ENCODE results near the gene RNF157. TPM values are rescaled to one million over a fixed set of nuclear protein-coding genes. Genes with fewer than 3 reads are reported as not detected.

RNF157 gene
- total and polyA plus RNA-seq, 9 of the 15 experiments (the other 6 are each of a cell fraction or from before 2014, with no cell fraction given): 8.1 to 31.7 (median 20.8) TPM

DNA sequence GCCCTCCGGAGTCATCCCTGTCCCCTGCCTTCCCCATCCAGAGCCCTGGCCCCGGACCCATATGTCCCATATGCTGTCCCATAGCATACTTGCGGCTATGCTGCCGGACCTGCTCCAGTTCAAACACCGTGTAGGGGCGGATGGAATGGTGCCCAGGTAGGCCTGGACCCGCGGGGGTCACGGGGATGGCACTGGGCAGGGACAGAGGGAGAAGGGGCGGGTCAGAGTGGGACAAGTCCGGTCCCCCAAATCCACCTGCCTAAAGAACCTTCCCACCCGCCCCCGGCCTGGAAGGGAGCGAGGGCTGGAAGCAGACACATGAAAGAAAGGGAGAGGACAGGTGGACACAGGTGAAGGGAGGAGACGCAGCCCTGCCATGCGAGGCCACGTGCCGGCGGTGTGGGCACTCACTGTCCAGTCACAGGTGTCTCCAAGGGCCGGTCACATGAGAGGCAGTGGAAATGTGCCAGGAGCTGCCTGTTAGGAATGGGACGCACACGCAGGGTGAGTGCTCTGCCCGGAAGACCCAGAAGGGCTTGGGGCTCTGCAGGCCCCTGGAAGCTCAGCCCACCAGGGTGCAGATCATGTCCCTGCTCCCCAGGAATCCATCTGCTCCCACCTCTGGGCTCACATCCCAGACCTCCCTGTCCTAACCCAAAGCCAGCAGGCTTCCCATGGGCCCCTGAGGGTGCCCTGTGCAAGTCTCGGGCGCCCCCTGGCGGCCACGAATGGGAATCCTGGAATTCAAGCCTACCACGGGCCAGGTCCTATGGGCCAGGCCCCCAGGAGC, 38.9 kb upstream of the RNF157 start (continued):
- TF ChIP-seq FOXA1 (IDR thresholded peaks at IDR 0.05; ENCODE audit: borderline replicate concordance): no peak
- no peak for TF ChIP-seq ZNF780A (CRISPR knock-in tag; IDR thresholded peaks at IDR 0.05)
- no peak for TF ChIP-seq PHB2 (IDR thresholded peaks at IDR 0.05; ENCODE audit: low read depth)
- no peak; the same call in 1 of the 2 replicates for TF ChIP-seq ZNF592 (IDR thresholded peaks at IDR 0.05)
- TF ChIP-seq TAF1 (IDR thresholded peaks at IDR 0.05; ENCODE audit: control insufficient read depth, extremely low read depth, insufficient read depth, low read length, severe bottlenecking): no peak
- TF ChIP-seq ZNF143 (CRISPR knock-in tag; IDR thresholded peaks at IDR 0.05): peak; percentile 37; the same call in 1 of the 2 replicates
- peak in 1 of 2 experiments; percentile 52; a peak in 1 of 4 replicates for TF ChIP-seq SRF (CRISPR knock-in tag; IDR thresholded peaks at IDR 0.05)
- TF ChIP-seq RBFOX2 (IDR thresholded peaks at IDR 0.05; ENCODE audit: low read depth, low read length): no peak
- TF ChIP-seq, protein P1, sequence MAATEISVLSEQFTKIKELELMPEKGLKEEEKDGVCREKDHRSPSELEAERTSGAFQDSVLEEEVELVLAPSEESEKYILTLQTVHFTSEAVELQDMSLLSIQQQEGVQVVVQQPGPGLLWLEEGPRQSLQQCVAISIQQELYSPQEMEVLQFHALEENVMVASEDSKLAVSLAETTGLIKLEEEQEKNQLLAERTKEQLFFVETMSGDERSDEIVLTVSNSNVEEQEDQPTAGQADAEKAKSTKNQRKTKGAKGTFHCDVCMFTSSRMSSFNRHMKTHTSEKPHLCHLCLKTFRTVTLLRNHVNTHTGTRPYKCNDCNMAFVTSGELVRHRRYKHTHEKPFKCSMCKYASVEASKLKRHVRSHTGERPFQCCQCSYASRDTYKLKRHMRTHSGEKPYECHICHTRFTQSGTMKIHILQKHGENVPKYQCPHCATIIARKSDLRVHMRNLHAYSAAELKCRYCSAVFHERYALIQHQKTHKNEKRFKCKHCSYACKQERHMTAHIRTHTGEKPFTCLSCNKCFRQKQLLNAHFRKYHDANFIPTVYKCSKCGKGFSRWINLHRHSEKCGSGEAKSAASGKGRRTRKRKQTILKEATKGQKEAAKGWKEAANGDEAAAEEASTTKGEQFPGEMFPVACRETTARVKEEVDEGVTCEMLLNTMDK (IDR thresholded peaks at IDR 0.05; ENCODE audit: borderline replicate concordance, insufficient read depth, low read depth, low read length, poor library complexity, severe bottlenecking): peak; percentile 48
- TF ChIP-seq KLF1 (tag; IDR thresholded peaks at IDR 0.05): no peak
- TF ChIP-seq, protein P2, sequence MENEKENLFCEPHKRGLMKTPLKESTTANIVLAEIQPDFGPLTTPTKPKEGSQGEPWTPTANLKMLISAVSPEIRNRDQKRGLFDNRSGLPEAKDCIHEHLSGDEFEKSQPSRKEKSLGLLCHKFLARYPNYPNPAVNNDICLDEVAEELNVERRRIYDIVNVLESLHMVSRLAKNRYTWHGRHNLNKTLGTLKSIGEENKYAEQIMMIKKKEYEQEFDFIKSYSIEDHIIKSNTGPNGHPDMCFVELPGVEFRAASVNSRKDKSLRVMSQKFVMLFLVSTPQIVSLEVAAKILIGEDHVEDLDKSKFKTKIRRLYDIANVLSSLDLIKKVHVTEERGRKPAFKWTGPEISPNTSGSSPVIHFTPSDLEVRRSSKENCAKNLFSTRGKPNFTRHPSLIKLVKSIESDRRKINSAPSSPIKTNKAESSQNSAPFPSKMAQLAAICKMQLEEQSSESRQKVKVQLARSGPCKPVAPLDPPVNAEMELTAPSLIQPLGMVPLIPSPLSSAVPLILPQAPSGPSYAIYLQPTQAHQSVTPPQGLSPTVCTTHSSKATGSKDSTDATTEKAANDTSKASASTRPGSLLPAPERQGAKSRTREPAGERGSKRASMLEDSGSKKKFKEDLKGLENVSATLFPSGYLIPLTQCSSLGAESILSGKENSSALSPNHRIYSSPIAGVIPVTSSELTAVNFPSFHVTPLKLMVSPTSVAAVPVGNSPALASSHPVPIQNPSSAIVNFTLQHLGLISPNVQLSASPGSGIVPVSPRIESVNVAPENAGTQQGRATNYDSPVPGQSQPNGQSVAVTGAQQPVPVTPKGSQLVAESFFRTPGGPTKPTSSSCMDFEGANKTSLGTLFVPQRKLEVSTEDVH (IDR thresholded peaks at IDR 0.05; ENCODE audit: low read depth, partially characterized antibody): no peak
- TF ChIP-seq ZNF551 (CRISPR knock-in tag; IDR thresholded peaks at IDR 0.05): no peak
- TF ChIP-seq JUND (IDR thresholded peaks at IDR 0.05; ENCODE audit: borderline replicate concordance, low read depth, low read length): peak; percentile 35; the same call in 1 of the 2 replicates
- TF ChIP-seq JUND (tag; IDR thresholded peaks at IDR 0.05; ENCODE audit: borderline replicate concordance, low read depth, low read length): no peak; the same call in 2 of the 3 replicates
- no peak for TF ChIP-seq ZNF165 (CRISPR knock-in tag; IDR thresholded peaks at IDR 0.05; ENCODE audit: borderline replicate concordance)
- TF ChIP-seq SIN3B (IDR thresholded peaks at IDR 0.05; ENCODE audit: low read depth): 0 out of 2 replicates have a peak, but pooled peaks have one; percentile 27
